HG03103 (cell line): ENCODE measurements around the gene ZNF230.

ENCODE experiments used
- ATAC-seq: cut with Tn5 transposase; IDR thresholded peaks from one replicate; pipeline ENCODE4 v1.9.1; 2021; ENCODE audit warnings: low read depth; ENCODE audit not compliant: unreplicated experiment

The ZNF230 gene

DNA sequence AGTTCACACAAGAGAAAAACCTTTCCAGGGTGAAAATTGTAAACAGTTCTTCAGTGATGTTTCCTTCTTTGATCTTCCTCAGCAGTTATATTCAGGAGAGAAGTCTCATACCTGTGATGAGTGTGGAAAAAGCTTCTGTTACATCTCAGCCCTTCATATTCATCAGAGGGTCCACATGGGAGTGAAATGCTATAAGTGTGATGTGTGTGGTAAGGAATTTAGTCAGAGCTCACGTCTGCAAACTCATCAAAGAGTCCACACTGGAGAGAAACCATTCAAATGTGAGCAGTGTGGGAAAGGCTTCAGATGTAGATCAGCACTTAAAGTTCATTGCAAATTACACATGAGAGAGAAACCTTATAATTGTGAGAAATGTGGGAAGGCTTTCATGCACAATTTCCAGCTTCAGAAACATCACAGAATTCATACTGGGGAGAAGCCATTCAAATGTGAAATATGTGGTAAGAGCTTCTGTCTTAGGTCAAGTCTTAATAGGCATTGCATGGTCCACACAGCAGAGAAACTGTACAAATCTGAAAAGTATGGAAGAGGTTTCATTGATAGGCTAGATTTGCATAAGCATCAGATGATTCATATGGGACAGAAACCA lies 29.3 kb downstream of the ZNF230 start:
- ATAC-seq, result no peak

DNA sequence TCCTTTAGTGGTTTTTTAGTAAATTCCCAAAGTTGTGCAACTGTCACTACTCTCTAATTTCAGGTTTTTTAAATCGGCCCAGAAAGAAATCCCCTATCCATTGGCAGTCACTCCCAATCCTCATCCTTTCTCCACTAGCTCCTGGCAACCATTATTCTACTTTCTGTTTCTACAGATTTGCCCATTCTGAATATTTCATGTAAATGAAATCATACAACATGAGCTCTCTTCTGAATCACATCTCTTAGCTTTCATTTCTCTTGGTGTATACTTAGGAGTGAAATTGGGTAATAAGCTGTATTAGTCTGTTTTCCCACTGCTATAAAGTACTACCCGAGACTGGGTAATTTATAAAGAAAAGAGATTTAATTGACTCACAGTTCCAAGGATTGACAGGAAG lies 39.4 kb downstream of the ZNF230 start:
- ATAC-seq, result no peak

DNA sequence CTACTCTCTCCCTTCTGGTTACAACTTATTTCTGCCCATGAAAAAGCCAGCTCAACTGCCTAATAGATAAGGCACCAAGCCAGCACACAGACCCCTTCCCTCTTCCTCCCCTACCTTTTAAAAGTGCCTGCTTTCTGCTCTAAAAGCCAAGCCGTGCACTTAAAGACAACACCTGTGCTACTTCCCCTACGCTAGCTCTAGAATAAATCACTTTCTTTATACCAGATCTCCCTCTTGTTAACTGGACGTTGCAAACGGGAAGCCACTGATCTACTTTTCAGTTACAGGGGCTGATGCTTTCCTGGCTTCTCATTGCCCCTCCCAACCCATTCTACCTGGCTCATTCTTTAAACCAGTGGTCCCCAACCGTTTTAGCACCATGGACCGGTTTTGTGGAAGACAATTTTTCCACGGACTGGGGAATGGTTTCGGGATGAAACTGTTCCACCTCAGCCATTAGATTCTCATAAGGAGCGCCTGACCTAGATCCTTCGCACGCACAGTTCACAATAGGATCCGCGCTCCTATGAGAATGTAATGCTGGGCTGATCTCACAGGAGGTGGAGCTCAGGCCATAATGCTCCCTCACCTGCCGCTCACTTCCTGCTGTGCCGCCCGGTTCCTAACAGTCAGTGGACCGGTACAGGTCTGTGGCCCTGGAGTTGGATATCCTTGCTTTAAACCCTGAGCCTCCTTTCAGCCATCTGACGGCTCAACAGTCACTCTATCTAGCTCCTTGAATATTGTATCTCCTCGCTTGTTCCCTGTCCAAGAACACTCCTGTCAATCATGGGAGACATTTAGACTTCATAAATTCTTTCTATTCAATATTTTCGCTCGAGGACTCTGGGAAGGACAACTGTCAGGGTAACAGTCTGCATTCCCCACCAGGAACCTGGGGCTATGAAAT lies 48.2 kb downstream of the ZNF230 start:
- no peak for ATAC-seq

DNA sequence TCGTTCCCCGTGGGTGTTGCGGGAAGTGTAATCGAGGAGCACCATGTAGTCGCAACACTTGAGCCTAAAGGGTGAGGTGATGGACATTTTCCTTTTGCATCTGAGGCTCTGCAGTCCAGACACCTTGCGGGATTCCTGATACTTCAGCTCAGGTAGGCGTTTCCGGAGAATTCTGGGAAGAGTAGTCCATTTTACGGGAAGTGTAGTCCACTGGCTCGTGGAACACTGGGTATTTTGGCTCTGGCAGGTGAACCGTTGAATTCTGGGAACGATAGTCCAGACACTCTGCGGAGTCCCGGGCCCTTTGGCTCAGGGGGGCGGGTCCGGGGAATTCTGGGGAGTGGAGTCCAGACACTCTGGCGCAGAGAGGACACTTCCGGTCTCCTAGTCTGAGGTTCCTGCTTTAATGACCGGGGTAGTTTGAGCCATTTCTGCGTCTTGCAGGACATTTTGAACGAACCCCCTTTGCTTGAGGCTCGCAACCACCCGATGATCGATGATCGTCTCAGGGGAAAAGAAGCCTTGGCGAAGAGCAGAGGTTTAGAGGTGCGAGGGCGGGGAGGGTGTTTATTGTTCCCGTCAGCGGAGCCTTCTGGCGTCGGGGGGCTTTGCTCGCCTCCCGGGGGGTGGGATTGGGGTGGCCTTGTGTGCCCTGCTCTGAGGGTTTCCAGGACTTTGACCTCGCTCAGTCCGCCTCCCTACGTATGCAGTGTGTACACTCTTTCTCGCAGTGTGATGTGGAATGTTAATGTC lies 49.1 kb downstream of the ZNF230 start, which contains the start of gene ZNF223:
ZNF223 (plus strand) TSS at position 387 of the 753 bp plus-strand sequence. CDS start 3,141 bp downstream, outside the sequence.
- ATAC-seq, result no peak

DNA sequence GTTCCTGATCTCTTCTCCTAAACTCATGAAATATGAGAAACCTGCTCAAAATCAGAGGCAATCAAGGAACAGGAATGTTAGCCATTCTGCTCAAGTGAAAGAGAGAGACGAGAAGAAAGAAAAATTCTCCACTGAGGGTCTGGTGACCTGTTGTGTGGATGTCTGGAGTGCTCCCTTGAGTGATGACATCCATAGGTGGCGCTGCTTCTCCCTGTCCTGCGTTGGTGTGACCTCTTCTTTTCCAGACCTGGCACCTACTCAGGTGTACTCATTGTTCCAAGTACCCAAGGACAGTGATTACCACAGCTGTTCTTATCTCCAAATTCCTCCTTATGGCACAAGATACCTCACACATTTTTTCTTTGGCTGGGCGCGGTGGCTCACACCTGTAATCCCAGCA lies 53.1 kb downstream of the ZNF230 start:
- ATAC-seq, result no peak

DNA sequence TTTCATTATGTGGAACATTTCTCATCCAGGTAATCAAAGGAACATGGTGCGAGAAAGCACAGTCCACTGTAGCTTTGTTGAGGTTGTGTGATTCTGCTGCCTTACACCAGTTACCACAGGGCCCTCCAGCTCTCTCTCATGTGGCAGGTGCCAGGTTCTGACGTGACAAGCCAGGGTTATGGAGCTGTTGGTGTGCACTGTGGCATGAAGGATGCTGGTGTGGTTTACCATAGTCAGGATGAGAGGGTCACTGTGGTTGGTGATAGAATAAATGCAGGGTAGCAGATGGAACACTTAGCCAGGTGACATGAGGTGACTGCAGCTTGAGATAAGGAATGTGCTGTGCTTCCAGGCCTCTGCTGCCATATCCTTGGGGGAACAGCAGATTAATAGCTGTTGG lies 56.5 kb downstream of the ZNF230 start:
- ATAC-seq, result no peak

DNA sequence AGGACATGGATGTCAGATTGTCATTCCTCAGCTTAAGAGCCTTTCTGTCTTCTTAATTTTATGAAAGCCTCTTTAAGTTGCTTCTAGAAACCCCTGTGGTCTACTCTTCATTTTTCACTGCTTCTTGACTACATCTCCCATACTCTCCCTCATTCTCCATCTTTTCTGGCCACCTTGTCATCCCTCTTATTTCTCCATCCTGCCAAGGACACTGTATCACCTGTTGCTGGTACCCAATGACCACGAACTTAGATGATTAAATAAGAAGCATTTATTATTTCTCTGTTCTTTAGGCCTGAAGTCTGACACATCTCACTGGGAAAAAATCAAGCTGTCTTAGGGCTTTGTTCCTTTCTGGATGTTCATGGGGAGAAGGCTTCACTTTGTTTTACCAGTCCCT lies 58.3 kb downstream of the ZNF230 start:
- no peak for ATAC-seq
